ENCODE results near the gene CCDC117. TPM values are rescaled to one million over a fixed set of nuclear protein-coding genes. Genes with fewer than 3 reads are reported as not detected.

CCDC117 gene, protein sequence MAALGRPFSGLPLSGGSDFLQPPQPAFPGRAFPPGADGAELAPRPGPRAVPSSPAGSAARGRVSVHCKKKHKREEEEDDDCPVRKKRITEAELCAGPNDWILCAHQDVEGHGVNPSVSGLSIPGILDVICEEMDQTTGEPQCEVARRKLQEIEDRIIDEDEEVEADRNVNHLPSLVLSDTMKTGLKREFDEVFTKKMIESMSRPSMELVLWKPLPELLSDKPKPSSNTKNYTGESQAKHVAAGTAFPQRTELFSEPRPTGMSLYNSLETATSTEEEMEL
- polyA plus RNA-seq (3.3 to 8.8 TPM (median 4.9 TPM) in 3 replicates), polyA minus RNA-seq (0.69 to 4.5 TPM (median 2.2 TPM) in 3 replicates)
- 24.9 TPM for polyA plus RNA-seq (2011; ENCODE audit: low read depth)
- 4.2 and 7.0 TPM in 2 replicates for polyA plus RNA-seq (2011; cell fraction: cytosol; rRNA removed)
- 3.9 and 5.6 TPM in 2 replicates for polyA plus RNA-seq (2011; cell fraction: nucleus; rRNA removed)
- polyA plus RNA-seq (2012; ENCODE audit: low replicate concordance): 4.5 and 9.5 TPM in 2 replicates
- 5.8 TPM for polyA minus RNA-seq (2011; cell fraction: cytosol; rRNA and poly(A)+ RNA removed)
- polyA minus RNA-seq (2011; cell fraction: nucleus; rRNA and poly(A)+ RNA removed): 3.4 and 4.0 TPM in 2 replicates

DNA sequence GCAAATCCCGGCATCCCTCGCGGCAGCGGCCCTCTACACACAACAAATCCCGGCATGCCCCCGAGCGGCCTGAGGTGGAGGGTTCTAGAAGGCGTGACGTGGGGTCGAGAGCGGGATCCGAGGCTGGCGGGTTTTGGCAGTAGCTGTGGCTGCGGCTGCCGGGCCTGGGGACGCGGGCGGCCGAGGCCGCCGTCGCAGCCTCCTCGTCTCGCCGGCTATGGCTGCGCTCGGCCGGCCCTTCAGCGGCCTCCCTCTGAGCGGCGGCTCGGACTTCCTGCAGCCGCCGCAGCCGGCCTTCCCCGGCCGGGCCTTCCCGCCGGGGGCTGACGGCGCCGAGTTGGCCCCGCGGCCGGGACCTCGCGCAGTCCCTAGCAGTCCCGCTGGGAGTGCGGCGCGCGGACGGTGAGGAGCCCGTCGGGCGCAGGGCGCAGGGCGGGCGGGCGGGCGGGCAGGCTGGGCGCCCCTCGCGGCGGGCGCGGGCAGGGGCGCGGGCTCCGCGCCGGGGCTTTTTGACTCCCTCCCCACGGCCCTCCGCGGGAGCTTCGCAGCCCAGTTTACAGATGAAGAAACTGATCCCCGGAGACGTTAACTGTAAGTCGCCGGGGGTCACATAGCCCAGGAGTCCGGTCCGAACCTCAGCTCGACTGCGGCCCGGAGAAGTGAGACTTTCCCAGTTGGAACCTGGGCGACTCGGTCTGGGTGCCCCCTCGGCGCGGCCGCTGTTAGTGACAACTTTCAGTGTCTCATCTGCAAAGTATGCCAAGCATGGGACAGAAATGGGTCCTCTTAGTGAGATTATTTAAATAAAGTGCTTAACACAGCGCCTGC lies at the start of gene CCDC117:
Gene CCDC117, plus strand, starts transcription at position 63 of the 828 bp plus-strand sequence. Its CDS starts 155 bp downstream, at position 218.
- no peak for DNase-seq (ENCODE audit: low read depth, low spot score)
- H4K20me1 ChIP-seq (ENCODE audit: control insufficient read depth, extremely low read depth, insufficient read depth, low read length): no peaks in the 10 kb centered on the region
- peaks cover 39% of the 10 kb centered on the region for H3K79me2 ChIP-seq (ENCODE audit: control insufficient read depth, insufficient read depth, low read length)
- FAIRE-seq: no peak
- no peaks in the 10 kb centered on the region for H3K9me1 ChIP-seq (ENCODE audit: control insufficient read depth, extremely low read depth, insufficient read depth, low read length)
- H3K27me3 ChIP-seq (ENCODE audit: control insufficient read depth, extremely low read depth, insufficient read depth, low read length): no peaks in the 10 kb centered on the region
- peak within 1 kb of the TSS; percentile 70 for H2AFZ ChIP-seq (ENCODE audit: control insufficient read depth, low read length)
- H3K4me3 ChIP-seq (ENCODE audit: control insufficient read depth in 2 of 3, extremely low read depth in 1 of 3, insufficient read depth in 2 of 3, low read depth in 1 of 3, low read length in 3 of 3): peak within 1 kb of the TSS; percentile 64 to 92 (median 77)
- H3K4me1 ChIP-seq (ENCODE audit: control insufficient read depth, extremely low read depth, insufficient read depth, low read length): peaks cover 16% of the 10 kb centered on the region
- H3K9ac ChIP-seq (ENCODE audit: control insufficient read depth, extremely low read depth, insufficient read depth, low read length): peak within 1 kb of the TSS; percentile 84
- no peak for TF ChIP-seq EZH2 (IDR thresholded peaks at IDR 0.05; ENCODE audit: low read length)
- TF ChIP-seq, protein P1, sequence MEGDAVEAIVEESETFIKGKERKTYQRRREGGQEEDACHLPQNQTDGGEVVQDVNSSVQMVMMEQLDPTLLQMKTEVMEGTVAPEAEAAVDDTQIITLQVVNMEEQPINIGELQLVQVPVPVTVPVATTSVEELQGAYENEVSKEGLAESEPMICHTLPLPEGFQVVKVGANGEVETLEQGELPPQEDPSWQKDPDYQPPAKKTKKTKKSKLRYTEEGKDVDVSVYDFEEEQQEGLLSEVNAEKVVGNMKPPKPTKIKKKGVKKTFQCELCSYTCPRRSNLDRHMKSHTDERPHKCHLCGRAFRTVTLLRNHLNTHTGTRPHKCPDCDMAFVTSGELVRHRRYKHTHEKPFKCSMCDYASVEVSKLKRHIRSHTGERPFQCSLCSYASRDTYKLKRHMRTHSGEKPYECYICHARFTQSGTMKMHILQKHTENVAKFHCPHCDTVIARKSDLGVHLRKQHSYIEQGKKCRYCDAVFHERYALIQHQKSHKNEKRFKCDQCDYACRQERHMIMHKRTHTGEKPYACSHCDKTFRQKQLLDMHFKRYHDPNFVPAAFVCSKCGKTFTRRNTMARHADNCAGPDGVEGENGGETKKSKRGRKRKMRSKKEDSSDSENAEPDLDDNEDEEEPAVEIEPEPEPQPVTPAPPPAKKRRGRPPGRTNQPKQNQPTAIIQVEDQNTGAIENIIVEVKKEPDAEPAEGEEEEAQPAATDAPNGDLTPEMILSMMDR (optimal IDR thresholded peaks at IDR 0.05 in 1 of 3, IDR thresholded peaks at IDR 0.05 in 1 of 3, conservative IDR thresholded peaks at IDR 0.05 in 1 of 3; ENCODE audit: extremely low read depth in 1 of 3, insufficient read depth in 2 of 3, low read length in 3 of 3): peak in 1 of 3 experiments; percentile 13
- H3K27ac ChIP-seq (ENCODE audit: control insufficient read depth, insufficient read depth, low read length): peak within 1 kb of the TSS; percentile 67
- dilution Hi-C loops (cut with MboI; ENCODE audit: extremely low pct_ligation_motif_present, low sequenced_read_pairs): no loop called here
- peak within 1 kb of the TSS; percentile 97 for H3K4me2 ChIP-seq (ENCODE audit: control insufficient read depth, extremely low read depth, insufficient read depth, low read depth, low read length)
- H3K9me3 ChIP-seq (ENCODE audit: control insufficient read depth, low read depth, low read length): no peaks in the 10 kb centered on the region
- peaks cover 0 to 2% of the 10 kb centered on the region in 2 experiments for H3K36me3 ChIP-seq (ENCODE audit: control insufficient read depth in 2 of 2, extremely low read depth in 1 of 2, insufficient read depth in 2 of 2, low read length in 2 of 2)

DNA sequence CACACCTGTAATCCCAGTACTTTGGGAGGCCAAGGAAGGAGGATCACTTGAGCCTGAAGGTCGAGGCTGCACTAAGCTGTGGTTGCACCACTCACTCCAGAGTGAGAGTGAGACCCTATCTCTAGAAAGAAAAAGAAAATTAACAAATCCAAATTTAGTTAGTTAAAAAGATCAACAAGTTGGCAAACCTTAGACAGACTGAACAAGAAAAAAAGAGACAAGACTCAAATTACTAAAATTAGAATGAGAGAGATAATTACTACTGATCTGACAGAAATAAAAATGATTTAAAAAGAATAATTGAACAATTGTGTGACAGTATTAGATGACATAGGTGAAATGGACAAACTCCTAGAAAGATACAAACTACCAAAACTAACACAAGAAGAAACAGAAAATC lies 44.5 kb upstream of the CCDC117 start:
- TF ChIP-seq, protein P1 (optimal IDR thresholded peaks at IDR 0.05 in 1 of 3, IDR thresholded peaks at IDR 0.05 in 1 of 3, conservative IDR thresholded peaks at IDR 0.05 in 1 of 3; ENCODE audit: extremely low read depth in 1 of 3, insufficient read depth in 2 of 3, low read length in 3 of 3): no peak
- no peak for TF ChIP-seq EZH2 (IDR thresholded peaks at IDR 0.05; ENCODE audit: low read length)
- DNase-seq (ENCODE audit: low read depth, low spot score) (no peak), FAIRE-seq (no peak)
- Histone ChIP-seq H4K20me1 (ENCODE audit: control insufficient read depth, extremely low read depth, insufficient read depth, low read length) (no peaks in the 10 kb centered on the region), H3K27ac (ENCODE audit: control insufficient read depth, insufficient read depth, low read length) (no peak overlapping the region), H2AFZ (ENCODE audit: control insufficient read depth, low read length) (no peak overlapping the region), H3K36me3 (ENCODE audit: control insufficient read depth in 2 of 2, extremely low read depth in 1 of 2, insufficient read depth in 2 of 2, low read length in 2 of 2) (peaks cover 2 to 6% of the 10 kb centered on the region in 2 experiments), H3K79me2 (ENCODE audit: control insufficient read depth, insufficient read depth, low read length) (no peaks in the 10 kb centered on the region), H3K9me1 (ENCODE audit: control insufficient read depth, extremely low read depth, insufficient read depth, low read length) (no peaks in the 10 kb centered on the region), H3K4me3 (ENCODE audit: control insufficient read depth in 2 of 3, extremely low read depth in 1 of 3, insufficient read depth in 2 of 3, low read depth in 1 of 3, low read length in 3 of 3) (no peak overlapping the region), H3K9me3 (ENCODE audit: control insufficient read depth, low read depth, low read length) (no peaks in the 10 kb centered on the region), H3K4me1 (ENCODE audit: control insufficient read depth, extremely low read depth, insufficient read depth, low read length) (no peaks in the 10 kb centered on the region), H3K27me3 (ENCODE audit: control insufficient read depth, extremely low read depth, insufficient read depth, low read length) (no peaks in the 10 kb centered on the region), H3K9ac (ENCODE audit: control insufficient read depth, extremely low read depth, insufficient read depth, low read length) (no peak overlapping the region), H3K4me2 (ENCODE audit: control insufficient read depth, extremely low read depth, insufficient read depth, low read depth, low read length) (no peak overlapping the region)
- dilution Hi-C loops (cut with MboI; ENCODE audit: extremely low pct_ligation_motif_present, low sequenced_read_pairs): no loop called here

Data from keratinocyte (primary cell).